Measurements from ENCODE around the gene AAMP. TPM values are rescaled to one million over a fixed set of nuclear protein-coding genes. Genes with fewer than 3 reads are reported as not detected.

AAMP gene
- total RNA-seq, 6 experiments from 2014 or later: 71.6 to 91.3 (median 80.4) TPM

DNA sequence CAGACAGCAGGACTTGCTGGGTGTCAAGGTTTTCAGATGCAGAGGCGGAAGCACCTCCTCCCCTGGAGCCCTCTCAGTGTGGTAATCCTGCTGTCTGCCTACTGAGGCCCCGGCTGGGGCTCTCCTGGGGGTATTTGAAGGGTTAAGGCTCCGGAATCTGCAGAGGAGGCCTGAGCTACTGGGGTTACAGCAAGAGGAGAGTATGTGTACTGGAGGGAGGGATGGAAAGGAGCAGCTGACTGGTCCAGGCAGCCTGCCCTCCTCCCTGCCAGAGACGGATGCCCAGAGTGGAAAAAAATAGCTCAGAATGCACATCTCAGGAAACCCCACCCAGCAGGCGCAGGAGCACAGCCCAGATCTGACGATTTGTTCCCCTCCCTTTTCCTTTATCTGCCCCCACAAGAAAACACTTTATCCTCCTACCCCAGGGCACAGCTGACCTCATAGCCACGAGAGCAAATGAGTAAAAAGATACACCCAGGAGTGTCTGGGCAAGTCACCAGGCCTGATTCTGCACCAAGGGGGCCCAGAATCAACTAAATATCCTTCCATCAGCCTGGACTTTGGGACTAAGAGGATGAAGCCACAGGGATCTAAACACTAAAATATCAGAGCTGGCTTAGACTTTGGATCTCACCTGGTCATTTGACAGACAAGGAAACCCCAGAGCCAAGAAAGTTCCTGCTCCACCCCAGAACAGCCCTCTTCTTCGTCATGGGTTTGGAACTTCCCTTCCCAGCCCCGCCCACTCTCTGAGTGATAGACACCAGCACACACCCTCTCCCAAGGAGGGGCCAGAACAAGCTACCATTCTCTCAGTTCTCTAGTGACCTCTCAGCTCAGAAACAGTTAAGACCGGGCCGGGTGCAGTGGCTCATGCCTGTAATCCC is 16.9 kb upstream of the AAMP start:
- H3K9me3 Mint-ChIP-seq: no peaks in the 10 kb centered on the region
- H3K27me3 Mint-ChIP-seq (ENCODE audit: insufficient read depth): peaks cover 5% of the 10 kb centered on the region
- DNase-seq: peak; percentile 95
- peaks cover 16% of the 10 kb centered on the region for H3K36me3 Mint-ChIP-seq (ENCODE audit: low read depth)
- peak overlapping the region; percentile 93 for H3K4me3 Mint-ChIP-seq
- peak overlapping the region; percentile 100 for H3K27ac Mint-ChIP-seq
- TF ChIP-seq, protein P1, sequence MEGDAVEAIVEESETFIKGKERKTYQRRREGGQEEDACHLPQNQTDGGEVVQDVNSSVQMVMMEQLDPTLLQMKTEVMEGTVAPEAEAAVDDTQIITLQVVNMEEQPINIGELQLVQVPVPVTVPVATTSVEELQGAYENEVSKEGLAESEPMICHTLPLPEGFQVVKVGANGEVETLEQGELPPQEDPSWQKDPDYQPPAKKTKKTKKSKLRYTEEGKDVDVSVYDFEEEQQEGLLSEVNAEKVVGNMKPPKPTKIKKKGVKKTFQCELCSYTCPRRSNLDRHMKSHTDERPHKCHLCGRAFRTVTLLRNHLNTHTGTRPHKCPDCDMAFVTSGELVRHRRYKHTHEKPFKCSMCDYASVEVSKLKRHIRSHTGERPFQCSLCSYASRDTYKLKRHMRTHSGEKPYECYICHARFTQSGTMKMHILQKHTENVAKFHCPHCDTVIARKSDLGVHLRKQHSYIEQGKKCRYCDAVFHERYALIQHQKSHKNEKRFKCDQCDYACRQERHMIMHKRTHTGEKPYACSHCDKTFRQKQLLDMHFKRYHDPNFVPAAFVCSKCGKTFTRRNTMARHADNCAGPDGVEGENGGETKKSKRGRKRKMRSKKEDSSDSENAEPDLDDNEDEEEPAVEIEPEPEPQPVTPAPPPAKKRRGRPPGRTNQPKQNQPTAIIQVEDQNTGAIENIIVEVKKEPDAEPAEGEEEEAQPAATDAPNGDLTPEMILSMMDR (IDR thresholded peaks at IDR 0.05): no peak
- peaks cover 92% of the 10 kb centered on the region for H3K4me1 Mint-ChIP-seq (ENCODE audit: low read depth)

DNA sequence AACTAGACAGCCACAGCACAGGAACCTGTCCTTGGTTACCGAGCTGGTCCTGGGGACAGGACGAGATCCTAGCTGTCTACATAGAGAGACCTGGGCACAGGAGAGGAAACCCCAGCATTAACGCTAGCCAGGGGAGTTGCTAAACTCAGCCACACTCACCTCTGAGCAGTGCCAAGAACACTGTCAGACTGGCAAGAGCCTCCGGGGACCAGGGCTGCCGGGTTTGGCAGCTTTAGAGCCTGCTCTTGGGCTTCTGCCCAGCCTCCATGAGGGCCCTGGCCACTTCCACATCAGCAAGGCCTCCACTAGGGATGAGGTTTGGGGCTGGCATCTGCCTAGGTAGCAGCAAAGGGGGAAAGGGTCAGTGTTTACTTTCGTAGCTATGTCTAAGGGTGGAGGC is 15.7 kb upstream of the AAMP start:
- DNase-seq: peak; percentile 43
- Mint-ChIP-seq H3K36me3 (ENCODE audit: low read depth) (peaks cover 19% of the 10 kb centered on the region), H3K9me3 (no peaks in the 10 kb centered on the region), H3K4me3 (peak overlapping the region; percentile 93), H3K4me1 (ENCODE audit: low read depth) (peaks cover 86% of the 10 kb centered on the region), H3K27ac (peak overlapping the region; percentile 100), H3K27me3 (ENCODE audit: insufficient read depth) (peaks cover 5% of the 10 kb centered on the region)
- TF ChIP-seq, protein P1 (IDR thresholded peaks at IDR 0.05): no peak

DNA sequence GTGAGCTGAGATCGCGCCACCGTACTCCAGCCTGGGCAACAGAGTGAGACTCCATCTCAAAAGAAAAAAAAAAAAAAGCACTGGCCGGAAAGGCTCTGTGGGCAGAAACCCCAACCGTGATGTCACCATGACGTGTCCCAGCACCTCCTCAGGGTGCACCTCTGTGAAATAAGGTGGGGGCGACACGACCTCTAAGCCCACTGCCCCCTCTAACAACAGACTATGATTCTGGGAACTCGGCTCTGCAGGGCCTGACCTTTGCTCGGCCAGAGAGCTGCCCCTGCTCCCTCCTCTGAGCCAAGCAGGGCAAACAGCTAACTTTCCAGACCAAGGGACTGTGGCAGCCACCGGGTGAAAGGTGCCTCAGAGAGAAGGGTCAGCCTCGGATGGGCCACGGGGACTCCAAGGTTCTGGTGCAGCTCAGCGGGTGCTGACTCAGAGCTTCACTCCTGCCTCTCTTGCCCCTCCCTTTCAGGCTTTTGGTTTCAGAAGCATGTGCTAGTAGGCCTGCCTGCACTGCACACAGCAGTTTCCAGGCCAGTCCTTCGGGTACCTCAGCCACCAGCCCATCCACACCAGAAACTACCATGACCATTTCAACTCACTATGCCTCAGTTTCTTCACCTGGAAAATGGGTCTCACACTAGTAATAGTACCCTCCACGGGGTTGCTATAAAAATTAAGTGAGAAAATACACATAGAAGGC is 14.3 kb upstream of the AAMP start:
- H3K27me3 Mint-ChIP-seq (ENCODE audit: insufficient read depth): peaks cover 5% of the 10 kb centered on the region
- peak overlapping the region; percentile 100 for H3K27ac Mint-ChIP-seq
- H3K4me3 Mint-ChIP-seq: peak overlapping the region; percentile 72
- peak; percentile 78 for DNase-seq
- TF ChIP-seq, protein P1 (IDR thresholded peaks at IDR 0.05): no peak
- H3K9me3 Mint-ChIP-seq: no peaks in the 10 kb centered on the region
- peaks cover 10% of the 10 kb centered on the region for H3K36me3 Mint-ChIP-seq (ENCODE audit: low read depth)
- H3K4me1 Mint-ChIP-seq (ENCODE audit: low read depth): peaks cover 75% of the 10 kb centered on the region

DNA sequence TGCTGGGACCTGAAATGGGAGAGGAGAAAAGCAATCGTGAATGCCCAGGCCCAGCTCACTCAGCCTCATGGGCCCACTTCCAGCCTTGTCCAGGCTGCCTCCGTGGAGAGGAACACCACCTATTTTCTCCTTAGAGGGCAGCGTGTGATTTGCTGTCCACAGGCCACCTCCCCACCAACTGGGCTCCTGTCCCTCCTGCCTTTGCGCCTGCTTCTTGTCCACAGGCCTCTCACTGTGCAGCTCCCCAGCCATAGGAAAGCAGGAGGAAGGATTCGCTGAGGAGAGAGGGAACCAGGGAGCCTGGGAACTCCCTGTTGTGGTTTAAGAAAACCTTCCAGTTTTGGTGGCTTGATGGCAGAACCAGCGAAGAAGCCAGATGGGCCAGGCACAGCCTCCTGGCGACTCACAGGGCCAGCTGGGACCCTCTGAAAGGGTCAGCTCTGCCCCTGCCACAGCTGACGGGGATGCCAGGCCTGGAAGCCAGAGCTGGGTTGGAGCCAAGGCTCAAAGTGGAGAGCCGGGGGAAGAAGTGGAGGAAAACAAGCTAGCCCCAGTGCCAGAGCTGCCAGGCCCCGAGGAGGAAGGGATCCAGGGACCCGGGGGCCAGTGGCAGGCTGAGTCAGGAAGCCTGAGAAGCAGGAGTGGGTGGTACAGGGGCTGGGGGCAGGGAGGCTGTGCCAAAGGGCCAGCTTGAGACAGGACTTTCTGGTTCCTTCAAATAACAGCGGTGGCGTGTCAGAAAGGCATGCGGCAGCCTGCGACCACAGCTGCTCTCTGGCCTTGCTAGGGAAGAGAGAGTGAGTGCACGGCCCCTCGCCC is 12.4 kb upstream of the AAMP start:
- Mint-ChIP-seq H3K36me3 (ENCODE audit: low read depth) (peaks cover 4% of the 10 kb centered on the region; the same call in 1 of the 2 replicates), H3K27ac (peak overlapping the region; percentile 84), H3K27me3 (ENCODE audit: insufficient read depth) (peaks cover 4% of the 10 kb centered on the region), H3K9me3 (no peaks in the 10 kb centered on the region), H3K4me1 (ENCODE audit: low read depth) (peaks cover 60% of the 10 kb centered on the region), H3K4me3 (peak overlapping the region; percentile 37)
- no peak for DNase-seq
- TF ChIP-seq, protein P1 (IDR thresholded peaks at IDR 0.05): no peak

DNA sequence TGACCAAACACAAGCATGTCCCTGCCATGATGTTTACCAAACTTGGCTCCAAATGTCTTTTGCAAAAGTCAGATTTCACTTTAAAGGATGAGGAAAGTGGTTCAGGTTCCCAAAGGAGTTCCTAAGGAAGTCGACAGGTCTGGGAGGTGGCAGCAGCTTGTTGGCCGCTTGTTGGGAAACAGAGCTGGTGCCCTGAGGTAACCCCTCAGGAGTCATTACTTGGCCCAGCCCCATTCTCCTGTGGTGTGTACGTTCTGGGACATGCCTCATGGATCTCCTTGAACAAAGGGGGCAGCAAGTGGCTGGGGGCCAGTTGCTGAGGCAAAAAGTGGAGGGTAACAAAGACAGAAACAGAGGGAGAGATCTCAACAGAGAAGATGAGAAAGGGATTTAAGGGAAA is 11.5 kb upstream of the AAMP start:
- DNase-seq: no peak
- peak overlapping the region; percentile 74; the same call in 1 of the 2 replicates for H3K27ac Mint-ChIP-seq
- H3K4me1 Mint-ChIP-seq (ENCODE audit: low read depth): peaks cover 50% of the 10 kb centered on the region
- H3K4me3 Mint-ChIP-seq: no peak overlapping the region
- no peaks in the 10 kb centered on the region; the same call in none of the 2 replicates for H3K27me3 Mint-ChIP-seq (ENCODE audit: insufficient read depth)
- TF ChIP-seq, protein P1 (IDR thresholded peaks at IDR 0.05): no peak
- H3K9me3 Mint-ChIP-seq: no peaks in the 10 kb centered on the region
- H3K36me3 Mint-ChIP-seq (ENCODE audit: low read depth): peaks cover 4% of the 10 kb centered on the region; the same call in 1 of the 2 replicates

Data from HFFc6 (cell line).